Neutrophil (primary cell): ENCODE data around the gene RAPGEF1.

ENCODE experiments used
- H3K27ac ChIP-seq: fragments of 200-600 bp; sonication (generic); 2 replicates; pipeline ENCODE4 v1.5.1; 2016; ENCODE audit warnings: mild to moderate bottlenecking, moderate library complexity
- H3K27me3 ChIP-seq: fragments of 200-600 bp; sonication (generic); 2 replicates; pipeline ENCODE4 v1.6.0; 2016; ENCODE audit warnings: mild to moderate bottlenecking
- H3K36me3 ChIP-seq: fragments of 200-600 bp; sonication (generic); 2 replicates; pipeline ENCODE4 v1.5.1; 2017
- H3K4me1 ChIP-seq, 2 experiments: fragments of 200-600 bp in 1 of 2; sonication (generic) in 1 of 2; 1 replicate in 1 of 2; 2 replicates in 1 of 2; pipeline versions ENCODE4 v1.5.1 to v1.6.1; 2013 to 2016; ENCODE audit warnings: low read depth in 1 of 2, low read length in 1 of 2, mild to moderate bottlenecking in 1 of 2, moderate library complexity in 1 of 2; ENCODE audit not compliant: control insufficient read depth in 1 of 2, insufficient read depth in 1 of 2
- H3K4me3 ChIP-seq, 2 experiments: fragments of 200-600 bp in 1 of 2; sonication (generic) in 1 of 2; 1 replicate in 1 of 2; 2 replicates in 1 of 2; pipeline ENCODE4 v1.5.1; 2013 to 2016; ENCODE audit warnings: low read depth in 1 of 2, low read length in 1 of 2, mild to moderate bottlenecking in 1 of 2, moderate library complexity in 1 of 2
- H3K9me3 ChIP-seq: fragments of 200-600 bp; sonication (generic); 2 replicates; pipeline ENCODE4 v1.5.1; 2016
- TF ChIP-seq, protein P1 (sequence below): fragments of 200-600 bp; sonication (generic); IDR thresholded peaks from 2 replicates; pipeline ENCODE4 v1.5.1; 2016; ENCODE audit warnings: antibody characterized with exemption

Gene RAPGEF1

GRCh38 chr9:131679261-131680020, 60.4 kb downstream of the RAPGEF1 start:
- Histone ChIP-seq H3K27ac (no peak overlapping the region), H3K4me3 (no peak overlapping the region), H3K9me3 (no peaks in the 10 kb centered on the region), H3K4me1 (peaks cover 4 to 11% of the 10 kb centered on the region in 2 experiments), H3K27me3 (no peaks in the 10 kb centered on the region), H3K36me3 (no peaks in the 10 kb centered on the region)
- TF ChIP-seq, protein P1, sequence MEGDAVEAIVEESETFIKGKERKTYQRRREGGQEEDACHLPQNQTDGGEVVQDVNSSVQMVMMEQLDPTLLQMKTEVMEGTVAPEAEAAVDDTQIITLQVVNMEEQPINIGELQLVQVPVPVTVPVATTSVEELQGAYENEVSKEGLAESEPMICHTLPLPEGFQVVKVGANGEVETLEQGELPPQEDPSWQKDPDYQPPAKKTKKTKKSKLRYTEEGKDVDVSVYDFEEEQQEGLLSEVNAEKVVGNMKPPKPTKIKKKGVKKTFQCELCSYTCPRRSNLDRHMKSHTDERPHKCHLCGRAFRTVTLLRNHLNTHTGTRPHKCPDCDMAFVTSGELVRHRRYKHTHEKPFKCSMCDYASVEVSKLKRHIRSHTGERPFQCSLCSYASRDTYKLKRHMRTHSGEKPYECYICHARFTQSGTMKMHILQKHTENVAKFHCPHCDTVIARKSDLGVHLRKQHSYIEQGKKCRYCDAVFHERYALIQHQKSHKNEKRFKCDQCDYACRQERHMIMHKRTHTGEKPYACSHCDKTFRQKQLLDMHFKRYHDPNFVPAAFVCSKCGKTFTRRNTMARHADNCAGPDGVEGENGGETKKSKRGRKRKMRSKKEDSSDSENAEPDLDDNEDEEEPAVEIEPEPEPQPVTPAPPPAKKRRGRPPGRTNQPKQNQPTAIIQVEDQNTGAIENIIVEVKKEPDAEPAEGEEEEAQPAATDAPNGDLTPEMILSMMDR, result no peak

- TF ChIP-seq, protein P1, result no peak
- H3K27ac ChIP-seq, result peak overlapping the region; percentile 32
- no peaks in the 10 kb centered on the region for H3K9me3 ChIP-seq
- H3K36me3 ChIP-seq, result no peaks in the 10 kb centered on the region
- H3K27me3 ChIP-seq, result no peaks in the 10 kb centered on the region
- H3K4me1 ChIP-seq, result peaks cover 4 to 11% of the 10 kb centered on the region in 2 experiments
- H3K4me3 ChIP-seq, result no peak overlapping the region
Observed at GRCh38 chr9:131678499-131679111, 61.3 kb downstream of the RAPGEF1 start.

DNA sequence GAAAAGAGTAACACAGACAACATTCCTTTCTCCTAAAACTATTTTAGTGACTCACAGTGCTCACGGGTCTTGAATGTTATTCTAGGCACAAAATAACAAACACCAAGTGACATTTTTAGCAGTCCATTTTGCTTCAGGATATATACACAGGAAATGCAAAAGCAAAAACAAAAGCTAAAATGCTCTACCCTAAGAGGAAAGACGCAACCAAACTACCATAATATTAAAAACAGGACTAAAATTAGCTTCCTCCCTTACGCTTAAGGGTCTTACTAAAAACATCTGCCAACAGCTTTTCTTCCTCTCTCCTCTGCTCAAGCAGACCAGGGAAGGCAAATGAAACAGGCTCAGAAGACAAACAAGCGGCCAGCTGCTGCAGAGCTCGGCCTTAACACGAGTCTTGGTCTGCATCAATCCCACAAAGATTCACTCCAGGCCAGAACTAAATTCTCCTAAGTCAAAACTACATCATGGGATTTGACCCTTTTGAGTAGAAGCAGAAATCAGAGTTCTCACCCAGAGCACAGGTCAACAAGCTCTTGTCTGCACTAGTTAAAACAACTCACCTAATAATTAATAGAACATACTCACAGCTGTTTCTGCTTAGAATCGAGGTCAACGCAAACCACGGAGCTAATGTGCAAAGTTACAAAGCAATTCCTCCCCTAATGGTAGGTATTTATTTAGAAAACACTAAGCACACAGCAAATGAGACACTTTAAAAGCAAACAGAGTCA, 62.3 kb downstream of the RAPGEF1 start:
- H3K9me3 ChIP-seq, result no peaks in the 10 kb centered on the region
- H3K27me3 ChIP-seq, result no peaks in the 10 kb centered on the region
- TF ChIP-seq, protein P1, result no peak
- no peaks in the 10 kb centered on the region for H3K36me3 ChIP-seq
- H3K4me1 ChIP-seq, result peaks cover 4 to 11% of the 10 kb centered on the region in 2 experiments
- no peak overlapping the region for H3K4me3 ChIP-seq
- peak overlapping the region; percentile 32 for H3K27ac ChIP-seq

- Histone ChIP-seq H3K27ac (no peak overlapping the region), H3K27me3 (no peaks in the 10 kb centered on the region), H3K4me3 (no peak overlapping the region), H3K36me3 (no peaks in the 10 kb centered on the region), H3K9me3 (no peaks in the 10 kb centered on the region), H3K4me1 (peaks cover 4 to 11% of the 10 kb centered on the region in 2 experiments)
- TF ChIP-seq, protein P1, result no peak
Observed at GRCh38 chr9:131677049-131677443, 62.8 kb downstream of the RAPGEF1 start.

DNA sequence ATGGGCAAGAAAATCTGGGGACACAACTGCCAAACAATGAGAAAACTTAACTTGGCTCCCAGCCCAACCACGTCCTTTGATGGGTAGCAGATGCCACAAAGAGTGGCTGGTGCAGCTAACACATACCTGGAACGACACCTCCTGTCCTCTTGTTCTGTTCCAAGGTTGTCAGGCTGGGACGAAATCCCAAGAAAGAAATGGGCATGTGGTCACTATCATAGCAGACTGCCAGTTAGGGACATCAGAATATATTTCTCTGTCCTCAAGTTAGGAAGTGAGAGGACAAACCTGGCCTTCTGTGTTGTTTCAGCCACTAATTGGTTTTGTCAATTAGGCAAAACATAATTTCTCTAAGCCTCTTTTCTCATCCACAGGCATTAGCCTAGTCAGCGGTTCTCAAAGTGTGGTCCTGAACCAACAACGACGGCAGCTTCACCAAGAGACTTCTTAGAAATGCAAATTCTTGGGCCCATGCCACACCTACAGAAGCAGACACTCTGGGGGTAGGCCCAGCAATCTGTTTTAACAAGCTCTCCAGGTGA, 63.4 kb downstream of the RAPGEF1 start:
- Histone ChIP-seq H3K36me3 (no peaks in the 10 kb centered on the region), H3K27me3 (no peaks in the 10 kb centered on the region), H3K9me3 (no peaks in the 10 kb centered on the region), H3K4me1 (peaks cover 4 to 11% of the 10 kb centered on the region in 2 experiments), H3K4me3 (no peak overlapping the region), H3K27ac (peak overlapping the region; percentile 41)
- TF ChIP-seq, protein P1, result no peak
